K562 treated with DMSO at 1 percent for 4 hours (cell line): ENCODE measurements around the gene IGLL1. TPM values are rescaled to one million over a fixed set of nuclear protein-coding genes. Genes with fewer than 3 reads are reported as not detected.

Experiments used
- total RNA-seq: library from RNA; unstranded; fragments of 300-600 nt; gene quantifications from 2 replicates; pipeline ENCODE4 v1.2.3, GENCODE V29; 2022; ENCODE audit not compliant: insufficient read depth

The IGLL1 gene
- total RNA-seq, result not detected in 2 replicates

GRCh38 chr22:23579870-23580575, at the start of gene IGLL1:
Gene IGLL1 (minus strand): TSS chr22:23580290. CDS start chr22:23580190, 100 bp downstream.

Other genes with a start within 250 kb of the IGLL1 start
- not detected in 2 replicates for gene DRICH1, start 52.0 kb upstream of the IGLL1 start, total RNA-seq
- 0.24 TPM in 1 of 2 replicates, not detected in the other for gene RGL4, start 110.7 kb upstream of the IGLL1 start, total RNA-seq
- 0.64 and 1.1 TPM in 2 replicates for gene ZNF70, start 170.8 kb upstream of the IGLL1 start, total RNA-seq
- gene VPREB3, start 174.1 kb upstream of the IGLL1 start, total RNA-seq, result not detected in 2 replicates
- not detected in 2 replicates for gene C22orf15, start 182.7 kb upstream of the IGLL1 start, total RNA-seq
- 152 and 165 TPM in 2 replicates for gene CHCHD10, start 187.7 kb upstream of the IGLL1 start, total RNA-seq
- gene MMP11, start 192.6 kb upstream of the IGLL1 start, total RNA-seq, result 1.0 TPM in 1 of 2 replicates, not detected in the other
- gene SMARCB1, start 206.7 kb upstream of the IGLL1 start, total RNA-seq, result 88.8 and 96.2 TPM in 2 replicates